Suprapubic skin (tissue), 4 donors: ENCODE measurements around the gene DOHH. TPM values are rescaled to one million over a fixed set of nuclear protein-coding genes. Genes with fewer than 3 reads are reported as not detected.

Source experiments
- DNase-seq, 2 donors: peaks; one replicate each; pipeline ENCODE4 v3.0.0-alpha.2; 2019; ENCODE audit warnings: low spot score in 2 of 2
- H3K27ac ChIP-seq: fragments of 200-600 bp; sonication (generic); one replicate; pipeline ENCODE4 v1.5.1; 2019
- H3K27me3 ChIP-seq: fragments of 200-600 bp; sonication (generic); one replicate; pipeline ENCODE4 v1.5.1; 2019
- H3K36me3 ChIP-seq: fragments of 200-600 bp; sonication (generic); one replicate; pipeline ENCODE4 v1.5.1; 2019
- H3K4me1 ChIP-seq: fragments of 200-600 bp; sonication (generic); one replicate; pipeline ENCODE4 v1.5.1; 2019
- H3K4me3 ChIP-seq: fragments of 200-600 bp; sonication (generic); one replicate; pipeline ENCODE4 v1.5.1; 2019; ENCODE audit warnings: mild to moderate bottlenecking
- H3K9me3 ChIP-seq: fragments of 200-600 bp; sonication (generic); one replicate; pipeline ENCODE4 v1.5.1; 2019
- EP300 ChIP-seq: sonication (generic); formaldehyde crosslinking; IDR thresholded peaks from one replicate; pipeline ENCODE4 v1.6.1; 2017; ENCODE audit warnings: antibody characterized with exemption
- POLR2A ChIP-seq, 2 donors: fragments of 450-650 bp; IDR thresholded peaks; one replicate each; pipeline ENCODE4 v1.6.1; 2017; ENCODE audit warnings: antibody characterized with exemption in 2 of 2, mild to moderate bottlenecking in 2 of 2, moderate library complexity in 2 of 2
- POLR2AphosphoS5 ChIP-seq, 3 donors: sonication (generic); formaldehyde crosslinking; IDR thresholded peaks; one replicate each; pipeline ENCODE4 v1.6.1; 2017; ENCODE audit warnings: antibody characterized with exemption in 3 of 3
- WGBS: methylation state at CpG from one replicate; pipeline ENCODE4 v1.1.5; 2018; 5-methylcytosine and 5-hydroxymethylcytosine counted together
- total RNA-seq, 4 donors: library from RNA; depleted of rRNA; stranded (reverse); fragments of >200 nt; gene quantifications; one replicate each; pipeline ENCODE4 v1.1.0, GENCODE V29; 2016
- TF ChIP-seq, protein P1 (sequence below), 2 donors: fragments of 200-600 bp in 1 of 2; fragments of 450-650 bp in 1 of 2; sonication (generic) in 1 of 2; IDR thresholded peaks; one replicate each; pipeline ENCODE4 v1.5.1; 2016 to 2019; ENCODE audit warnings: antibody characterized with exemption in 2 of 2, mild to moderate bottlenecking in 1 of 2, moderate library complexity in 1 of 2

The DOHH gene
- total RNA-seq, 4 donors from 2014 or later = 10.9 to 21.7 (median 17.9) TPM

GRCh38 chr19:3539756-3540118 is 39.3 kb upstream of the DOHH start:
- Histone ChIP-seq H3K36me3 (peaks cover 28% of the 10 kb centered on the region), H3K9me3 (no peaks in the 10 kb centered on the region), H3K4me1 (peaks cover 33% of the 10 kb centered on the region), H3K27me3 (no peaks in the 10 kb centered on the region), H3K4me3 (no peak overlapping the region), H3K27ac (no peak overlapping the region)
- DNase-seq = no peak
- WGBS = 93% methylated on average over 1 of the region's 1 CpG
- TF ChIP-seq POLR2AphosphoS5 (IDR thresholded peaks at IDR 0.05) = no peak
- TF ChIP-seq, protein P1, sequence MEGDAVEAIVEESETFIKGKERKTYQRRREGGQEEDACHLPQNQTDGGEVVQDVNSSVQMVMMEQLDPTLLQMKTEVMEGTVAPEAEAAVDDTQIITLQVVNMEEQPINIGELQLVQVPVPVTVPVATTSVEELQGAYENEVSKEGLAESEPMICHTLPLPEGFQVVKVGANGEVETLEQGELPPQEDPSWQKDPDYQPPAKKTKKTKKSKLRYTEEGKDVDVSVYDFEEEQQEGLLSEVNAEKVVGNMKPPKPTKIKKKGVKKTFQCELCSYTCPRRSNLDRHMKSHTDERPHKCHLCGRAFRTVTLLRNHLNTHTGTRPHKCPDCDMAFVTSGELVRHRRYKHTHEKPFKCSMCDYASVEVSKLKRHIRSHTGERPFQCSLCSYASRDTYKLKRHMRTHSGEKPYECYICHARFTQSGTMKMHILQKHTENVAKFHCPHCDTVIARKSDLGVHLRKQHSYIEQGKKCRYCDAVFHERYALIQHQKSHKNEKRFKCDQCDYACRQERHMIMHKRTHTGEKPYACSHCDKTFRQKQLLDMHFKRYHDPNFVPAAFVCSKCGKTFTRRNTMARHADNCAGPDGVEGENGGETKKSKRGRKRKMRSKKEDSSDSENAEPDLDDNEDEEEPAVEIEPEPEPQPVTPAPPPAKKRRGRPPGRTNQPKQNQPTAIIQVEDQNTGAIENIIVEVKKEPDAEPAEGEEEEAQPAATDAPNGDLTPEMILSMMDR (IDR thresholded peaks at IDR 0.05) = no peak
- no peak for TF ChIP-seq POLR2A (IDR thresholded peaks at IDR 0.05)
- TF ChIP-seq EP300 = no peak

DNA sequence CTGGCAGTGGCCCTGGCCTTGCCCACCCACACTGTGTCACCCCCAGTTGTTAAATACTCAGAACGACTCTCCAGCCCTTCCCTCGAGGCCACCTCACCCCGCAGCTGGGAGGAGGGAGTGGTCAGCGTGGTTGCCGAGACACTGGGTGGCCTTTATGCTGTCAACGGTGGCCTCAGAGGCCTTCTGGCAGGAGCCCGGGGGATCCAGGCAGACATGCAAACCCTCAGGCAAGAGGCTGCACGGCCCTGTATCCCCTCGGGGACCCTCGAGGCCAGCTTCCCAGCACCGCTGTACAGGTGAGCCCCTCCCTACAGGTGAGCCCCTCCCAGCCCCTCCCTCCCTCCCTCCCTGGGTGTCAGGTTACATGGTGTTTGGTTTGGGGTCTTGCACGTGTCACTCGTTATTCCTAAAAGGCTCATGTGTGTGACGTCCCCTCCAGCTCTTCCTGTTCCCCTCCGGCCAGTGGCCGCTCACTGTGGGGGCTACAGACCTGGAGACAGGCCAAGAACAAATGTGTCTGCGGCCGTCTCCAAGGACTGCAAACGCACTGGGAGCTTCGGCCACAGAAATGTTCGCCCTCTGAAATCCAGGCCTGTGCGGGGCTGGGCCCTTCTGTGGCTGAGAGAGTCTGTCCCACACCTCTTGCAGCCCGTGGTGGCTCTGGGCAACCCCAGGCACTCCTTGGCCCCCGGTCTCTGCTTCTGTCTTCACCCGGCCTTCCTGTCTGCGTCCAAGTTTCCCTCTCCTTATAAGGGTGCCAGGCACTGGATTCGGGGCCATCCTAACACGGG is 38.7 kb upstream of the DOHH start, which contains the start of gene TEKTIP1:
TSS of gene TEKTIP1 (plus strand) at position 210 of the 791 bp plus-strand sequence. CDS start at position 214, 4 bp downstream.
- Histone ChIP-seq H3K9me3 (no peaks in the 10 kb centered on the region), H3K27me3 (no peaks in the 10 kb centered on the region), H3K27ac (no peak within 1 kb of the TSS), H3K4me1 (peaks cover 30% of the 10 kb centered on the region), H3K36me3 (peaks cover 30% of the 10 kb centered on the region), H3K4me3 (no peak within 1 kb of the TSS)
- WGBS = 75% methylated on average over 17 of the region's 28 CpGs
- no peak for DNase-seq
- TF ChIP-seq POLR2A (IDR thresholded peaks at IDR 0.05) (no peak), EP300 (no peak), POLR2AphosphoS5 (IDR thresholded peaks at IDR 0.05) (no peak)
- TF ChIP-seq, protein P1 (IDR thresholded peaks at IDR 0.05) = no peak

- Histone ChIP-seq H3K27ac (no peak overlapping the region), H3K4me1 (peaks cover 29% of the 10 kb centered on the region), H3K36me3 (peaks cover 34% of the 10 kb centered on the region), H3K4me3 (no peak overlapping the region), H3K27me3 (no peaks in the 10 kb centered on the region), H3K9me3 (no peaks in the 10 kb centered on the region)
- 88% methylated on average over 14 of the region's 25 CpGs for WGBS
- no peak for DNase-seq
- TF ChIP-seq EP300 = no peak
- TF ChIP-seq POLR2A (IDR thresholded peaks at IDR 0.05) = no peak
- TF ChIP-seq, protein P1 (IDR thresholded peaks at IDR 0.05) = no peak
- TF ChIP-seq POLR2AphosphoS5 (IDR thresholded peaks at IDR 0.05) = no peak
Measured at GRCh38 chr19:3538258-3538929, 37.9 kb upstream of the DOHH start.

GRCh38 chr19:3537438-3538240 is 37.2 kb upstream of the DOHH start:
- TF ChIP-seq EP300 (no peak), POLR2A (IDR thresholded peaks at IDR 0.05) (no peak), POLR2AphosphoS5 (IDR thresholded peaks at IDR 0.05) (no peak)
- TF ChIP-seq, protein P1 (IDR thresholded peaks at IDR 0.05) = no peak
- H3K36me3 ChIP-seq = peaks cover 42% of the 10 kb centered on the region

More at GRCh38 chr19:3537438-3538240, 37.2 kb upstream of the DOHH start:
- Histone ChIP-seq H3K27me3 (no peaks in the 10 kb centered on the region), H3K4me1 (peaks cover 29% of the 10 kb centered on the region), H3K4me3 (no peak overlapping the region), H3K27ac (peak overlapping the region; percentile 64), H3K9me3 (no peaks in the 10 kb centered on the region)
- WGBS = 81% methylated on average over 22 of the region's 22 CpGs
- peak; percentile 55 to 75 for DNase-seq
